ENCODE data around the gene MOV10L1.

MOV10L1 gene

GRCh38 chr22:50184902-50185374 lies 95.1 kb downstream of the MOV10L1 start:
- no peak for DNase-seq (ENCODE audit: low read depth in 2 of 3, low spot score in 1 of 3)

- DNase-seq (ENCODE audit: low read depth in 2 of 3, low spot score in 1 of 3) = peak; percentile 71 to 88 (median 83)
Measured at GRCh38 chr22:50185375-50186087, 95.7 kb downstream of the MOV10L1 start, which contains the start of gene TRABD. Gene TRABD, plus strand, starts transcription at chr22:50185913. Its CDS starts 7,148 bp downstream, at chr22:50193061.

DNA sequence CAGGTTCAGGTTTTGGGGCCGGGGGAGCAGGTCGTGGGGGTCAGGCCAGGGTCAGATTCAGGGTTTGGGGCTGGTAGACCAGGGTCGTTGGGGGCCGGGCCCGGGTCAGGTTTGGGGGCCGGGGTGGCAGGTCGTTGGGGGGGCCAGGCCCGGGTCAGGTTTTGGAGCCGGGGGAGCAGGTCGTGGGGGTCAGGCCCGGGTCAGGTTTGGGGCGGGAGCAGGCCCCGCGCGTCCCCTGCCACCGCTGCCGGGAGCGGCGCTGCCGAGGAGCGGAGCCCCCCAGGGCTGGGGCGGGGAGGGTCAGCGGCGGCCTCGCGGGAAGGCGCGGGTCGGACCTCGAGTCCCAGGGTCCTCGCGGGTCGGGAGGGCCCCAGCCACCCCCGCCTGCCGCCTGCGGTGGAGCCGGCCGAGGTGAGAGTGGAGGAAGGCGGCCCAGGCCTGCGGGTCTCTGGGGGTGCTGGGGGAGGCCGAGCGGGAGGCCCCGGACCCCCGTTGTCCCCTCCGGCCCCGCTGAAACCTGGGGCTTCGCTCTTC lies 96.4 kb downstream of the MOV10L1 start:
- no peak for DNase-seq (ENCODE audit: low read depth in 2 of 3, low spot score in 1 of 3)

GRCh38 chr22:50186761-50187523 lies 97.1 kb downstream of the MOV10L1 start:
- no peak for DNase-seq (ENCODE audit: low read depth in 2 of 3, low spot score in 1 of 3)

DNA sequence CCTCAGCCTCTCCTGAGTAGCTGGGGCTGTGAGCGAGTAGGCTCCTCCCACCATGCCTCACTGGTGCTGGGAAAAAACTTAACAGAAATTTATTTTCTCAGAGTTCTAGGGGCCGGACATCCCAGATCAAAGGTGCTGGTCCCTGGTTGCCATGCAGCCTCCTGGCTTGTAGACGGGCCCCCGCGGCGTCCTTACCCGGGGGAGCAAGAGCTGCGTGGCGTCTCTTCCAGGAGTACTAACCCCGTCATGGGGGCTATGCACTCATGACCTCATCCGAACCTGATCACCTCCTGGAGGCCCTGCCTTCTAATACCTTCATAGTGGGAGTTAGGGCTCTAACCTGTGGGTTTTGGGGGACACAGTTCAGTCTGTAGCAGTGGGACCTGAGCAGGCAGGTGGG lies 98.5 kb downstream of the MOV10L1 start:
- DNase-seq (ENCODE audit: low read depth in 2 of 3, low spot score in 1 of 3) = no peak

DNA sequence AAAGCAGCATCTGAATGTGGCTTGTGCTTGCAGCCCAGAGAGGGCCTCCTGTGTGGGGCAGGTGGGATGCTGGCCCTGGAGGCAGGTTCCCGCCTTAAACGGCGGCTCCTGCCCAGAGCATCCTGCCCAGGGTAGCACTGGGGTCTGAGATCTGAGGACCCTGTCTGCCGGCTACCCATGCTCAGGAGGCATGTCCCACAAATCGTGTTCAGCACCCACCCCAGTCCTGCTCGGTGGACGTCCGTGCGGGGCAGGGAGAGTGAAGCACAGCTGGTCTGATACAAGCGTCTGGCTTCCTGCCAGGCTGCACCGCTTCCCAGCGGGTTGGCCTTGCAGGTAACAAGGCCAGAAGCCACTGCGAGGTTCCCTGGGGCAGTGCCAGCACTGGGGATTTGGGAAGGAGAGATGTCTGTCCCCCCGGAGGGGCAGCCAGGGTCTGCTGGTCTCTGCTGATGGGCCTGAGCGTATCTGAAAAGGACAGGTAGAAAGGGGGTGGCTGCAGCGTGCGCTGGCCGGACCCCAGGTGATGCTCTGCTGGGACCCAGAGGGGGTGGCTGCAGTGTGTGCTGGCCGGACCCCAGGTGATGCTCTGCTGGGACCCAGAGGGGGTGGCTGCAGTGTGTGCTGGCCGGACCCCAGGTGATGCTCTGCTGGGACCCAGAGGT lies 99.5 kb downstream of the MOV10L1 start:
- no peak for DNase-seq (ENCODE audit: low read depth in 2 of 3, low spot score in 1 of 3)

DNA sequence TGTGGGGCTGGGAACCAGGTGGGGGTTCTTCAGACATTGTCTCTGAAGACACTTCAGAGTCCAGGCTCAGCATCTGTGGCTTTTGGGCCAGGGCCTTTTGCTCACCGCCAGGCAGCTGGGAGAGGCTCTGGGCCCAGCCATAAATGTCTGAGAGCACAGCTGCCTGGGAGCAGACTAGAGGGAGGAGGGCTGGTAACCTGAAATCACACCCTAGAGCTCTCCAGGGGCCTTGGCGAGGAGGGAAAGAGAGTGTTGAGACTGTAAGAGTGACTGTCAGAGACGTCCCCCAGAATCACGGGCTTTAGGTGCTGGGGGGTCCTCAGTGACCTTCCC lies 100.0 kb downstream of the MOV10L1 start:
- no peak for DNase-seq (ENCODE audit: low read depth in 2 of 3, low spot score in 1 of 3)

DNA sequence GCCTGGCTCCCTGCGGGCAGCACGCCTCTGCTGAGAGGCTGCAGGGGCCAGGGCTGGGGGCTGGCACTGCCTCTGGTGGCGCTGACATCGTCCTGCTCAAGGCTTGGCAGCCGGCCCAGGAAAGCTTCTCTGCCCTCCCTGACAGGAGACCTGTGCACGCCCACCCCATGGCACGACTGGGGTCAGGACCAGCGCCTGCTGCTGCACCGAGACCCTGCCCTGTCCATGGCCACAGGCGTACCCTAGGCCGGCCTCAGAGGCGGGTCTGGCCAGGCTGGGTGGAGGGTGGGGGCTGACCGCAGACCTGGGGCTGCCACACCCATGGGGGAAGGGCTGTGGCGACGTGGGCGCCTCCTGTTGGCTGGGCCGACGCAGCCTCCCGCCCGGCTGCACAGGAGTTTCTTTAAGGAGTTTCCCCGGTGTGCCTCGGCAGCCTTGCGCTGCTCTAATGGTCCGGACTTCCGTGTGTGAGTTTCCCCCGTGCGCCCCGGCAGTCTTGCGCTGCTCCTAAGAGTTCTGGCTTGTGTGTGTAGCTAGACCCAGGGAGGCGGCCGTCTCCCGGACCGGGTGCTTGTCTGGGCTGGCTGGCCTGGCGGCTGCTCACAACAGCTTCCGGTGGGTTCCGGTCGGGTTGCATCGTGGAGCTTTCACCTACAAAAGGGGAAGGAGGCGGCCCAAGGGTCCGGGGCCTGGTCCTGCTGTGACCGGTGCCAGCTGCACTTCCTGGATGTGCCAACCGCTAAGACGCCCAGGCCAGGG lies 100.6 kb downstream of the MOV10L1 start:
- peak; percentile 49 to 68 (median 52) for DNase-seq (ENCODE audit: low read depth in 2 of 3, low spot score in 1 of 3)

- DNase-seq (ENCODE audit: low read depth in 2 of 3, low spot score in 1 of 3) = peak in 2 of 3 donors; percentile 43 to 60
Measured at GRCh38 chr22:50190941-50191741, 101.3 kb downstream of the MOV10L1 start.

DNA sequence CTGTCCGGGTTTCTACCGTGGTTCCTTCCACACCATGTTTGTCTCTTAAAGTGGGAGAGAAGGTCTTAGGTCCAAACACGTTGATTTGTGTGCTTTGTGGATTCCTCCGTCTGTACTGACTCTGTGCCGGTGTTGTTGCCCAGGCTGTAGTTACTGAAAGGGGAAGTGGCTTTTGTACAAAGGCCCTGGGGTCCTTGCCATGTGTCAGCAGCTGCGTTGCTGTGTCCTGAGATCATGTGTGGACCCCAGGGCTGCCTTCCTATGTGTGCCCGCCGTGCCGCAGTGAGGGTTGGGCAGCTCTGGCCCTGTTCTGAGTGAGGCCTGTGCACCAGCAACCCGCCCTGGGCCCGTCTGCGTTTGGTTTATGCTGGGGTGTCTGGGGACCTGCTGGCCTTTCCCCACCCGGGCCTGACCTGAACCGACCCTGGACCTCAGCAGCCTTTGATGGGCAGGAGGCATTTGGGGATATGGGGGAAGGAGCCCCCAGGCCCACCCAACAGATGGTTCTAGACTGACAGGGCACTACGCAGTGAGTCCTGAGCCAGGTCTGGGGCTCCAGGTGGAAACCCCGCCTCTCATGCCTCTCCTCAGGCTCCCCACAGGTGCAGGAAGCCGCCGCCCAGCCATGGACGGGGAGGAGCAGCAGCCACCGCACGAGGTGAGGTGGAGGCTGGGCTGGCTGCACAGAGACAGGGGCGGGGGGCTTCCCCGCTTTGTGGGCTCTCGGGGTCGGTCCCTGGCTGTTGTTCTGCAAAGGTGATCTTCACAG lies 102.8 kb downstream of the MOV10L1 start:
- DNase-seq (ENCODE audit: low read depth in 2 of 3, low spot score in 1 of 3) = no peak

DNA sequence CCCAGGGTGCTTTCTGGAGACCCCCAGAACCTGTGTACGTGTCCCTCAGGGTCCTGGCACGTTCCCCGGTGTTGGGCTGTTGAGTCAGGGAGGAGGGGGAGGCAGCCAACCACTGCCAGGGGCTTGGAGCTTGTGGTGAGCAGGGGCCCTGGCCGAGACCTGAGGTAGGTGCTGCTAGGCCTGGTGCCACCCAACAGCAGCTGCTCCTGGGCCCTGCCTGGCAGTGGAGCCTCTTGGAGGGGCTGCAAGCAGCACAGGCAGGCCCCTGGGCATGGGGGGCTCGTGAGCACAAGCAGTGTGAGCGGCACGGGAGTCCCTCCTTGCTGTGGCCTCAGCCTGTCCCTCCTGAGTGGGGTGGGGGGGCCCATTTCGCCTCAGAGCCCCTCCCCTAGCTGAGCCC lies 103.8 kb downstream of the MOV10L1 start:
- no peak for DNase-seq (ENCODE audit: low read depth in 2 of 3, low spot score in 1 of 3)

DNA sequence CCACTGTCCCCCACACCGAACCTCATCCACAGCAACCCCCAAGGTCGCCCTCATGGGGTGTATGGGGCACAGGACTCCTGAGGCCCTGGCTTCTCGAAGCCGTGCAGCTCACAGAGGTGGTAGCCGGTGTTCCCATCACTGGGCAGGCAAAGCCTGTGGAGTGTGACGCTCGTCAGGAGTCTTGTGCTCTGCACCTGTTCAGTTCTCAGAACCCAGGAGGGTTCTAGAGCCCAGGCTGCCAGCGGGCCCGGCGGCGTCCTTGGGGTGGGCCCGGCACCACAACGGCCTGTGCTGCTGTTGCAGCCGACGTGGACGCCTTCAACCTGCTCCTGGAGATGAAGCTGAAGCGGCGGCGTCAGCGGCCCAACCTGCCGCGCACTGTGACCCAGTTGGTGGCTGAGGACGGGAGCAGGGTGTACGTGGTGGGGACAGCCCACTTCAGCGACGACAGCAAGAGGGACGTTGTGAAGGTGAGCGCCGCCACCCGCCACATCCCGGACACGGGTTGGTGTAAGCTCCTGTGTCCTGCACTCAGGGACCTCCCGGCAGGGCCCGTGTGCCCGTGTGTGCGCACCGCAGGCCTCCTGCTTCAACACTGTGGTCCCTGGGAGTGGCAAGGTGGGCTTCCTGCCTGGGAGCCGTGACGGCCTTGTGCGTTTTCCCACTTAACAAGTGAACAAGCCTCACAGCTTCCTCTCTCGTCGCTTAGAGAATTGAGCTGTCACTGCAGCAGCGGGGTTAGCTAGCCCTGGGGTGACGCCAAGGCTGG lies 104.4 kb downstream of the MOV10L1 start:
- DNase-seq (ENCODE audit: low read depth in 2 of 3, low spot score in 1 of 3) = no peak

GRCh38 chr22:50196256-50196655 lies 106.5 kb downstream of the MOV10L1 start:
- DNase-seq (ENCODE audit: low read depth in 2 of 3, low spot score in 1 of 3) = no peak

- DNase-seq (ENCODE audit: low read depth in 2 of 3, low spot score in 1 of 3) = no peak
Measured at GRCh38 chr22:50197000-50197800, 107.4 kb downstream of the MOV10L1 start.

DNA sequence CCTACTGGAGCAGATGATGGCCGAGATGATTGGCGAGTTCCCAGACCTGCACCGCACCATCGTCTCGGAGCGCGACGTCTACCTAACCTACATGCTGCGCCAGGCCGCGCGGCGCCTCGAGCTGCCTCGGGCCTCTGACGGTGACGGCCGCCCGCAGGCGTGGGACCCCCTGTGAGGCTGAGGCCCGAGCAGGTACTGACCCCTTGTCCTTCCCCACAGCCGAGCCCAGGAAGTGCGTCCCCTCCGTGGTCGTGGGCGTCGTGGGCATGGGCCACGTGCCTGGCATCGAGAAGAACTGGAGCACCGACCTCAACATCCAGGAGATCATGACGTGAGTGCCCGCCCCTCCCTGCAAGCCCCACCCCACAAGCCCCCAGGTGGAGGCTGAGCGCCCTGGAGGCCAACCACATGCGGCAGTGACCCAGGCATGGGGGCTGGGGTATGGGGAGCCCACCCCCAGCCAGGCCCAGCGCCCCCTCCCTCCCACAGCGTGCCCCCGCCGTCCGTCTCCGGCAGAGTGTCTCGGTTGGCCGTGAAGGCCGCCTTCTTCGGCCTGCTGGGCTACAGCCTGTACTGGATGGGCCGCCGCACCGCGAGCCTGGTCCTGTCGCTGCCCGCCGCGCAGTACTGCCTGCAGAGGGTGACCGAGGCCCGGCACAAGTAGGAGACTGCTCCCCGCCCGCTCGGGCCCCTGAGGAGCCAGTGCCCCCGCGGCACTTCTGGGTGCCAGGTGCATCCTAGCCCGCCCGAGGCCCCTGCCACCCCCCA lies 108.2 kb downstream of the MOV10L1 start:
- DNase-seq (ENCODE audit: low read depth in 2 of 3, low spot score in 1 of 3) = no peak

GRCh38 chr22:50198624-50199017 lies 108.8 kb downstream of the MOV10L1 start:
- no peak for DNase-seq (ENCODE audit: low read depth in 2 of 3, low spot score in 1 of 3)

GRCh38 chr22:50199251-50199721 lies 109.5 kb downstream of the MOV10L1 start:
- DNase-seq (ENCODE audit: low read depth in 2 of 3, low spot score in 1 of 3) = no peak
